Activated T-cell treated with anti-CD3 and anti-CD28 coated beads for 1 hour (primary cell): ENCODE data around the gene MBP.
"Not testable (repeated sequence)": the region's sequence is repeated elsewhere in the genome, so short reads cannot be mapped to it uniquely, and the experiment has no call there.

ENCODE experiments used
- DNase-seq: peaks from one replicate; pipeline ENCODE4 v3.0.0-alpha.2; 2020; ENCODE audit warnings: low read depth

Gene MBP

DNA sequence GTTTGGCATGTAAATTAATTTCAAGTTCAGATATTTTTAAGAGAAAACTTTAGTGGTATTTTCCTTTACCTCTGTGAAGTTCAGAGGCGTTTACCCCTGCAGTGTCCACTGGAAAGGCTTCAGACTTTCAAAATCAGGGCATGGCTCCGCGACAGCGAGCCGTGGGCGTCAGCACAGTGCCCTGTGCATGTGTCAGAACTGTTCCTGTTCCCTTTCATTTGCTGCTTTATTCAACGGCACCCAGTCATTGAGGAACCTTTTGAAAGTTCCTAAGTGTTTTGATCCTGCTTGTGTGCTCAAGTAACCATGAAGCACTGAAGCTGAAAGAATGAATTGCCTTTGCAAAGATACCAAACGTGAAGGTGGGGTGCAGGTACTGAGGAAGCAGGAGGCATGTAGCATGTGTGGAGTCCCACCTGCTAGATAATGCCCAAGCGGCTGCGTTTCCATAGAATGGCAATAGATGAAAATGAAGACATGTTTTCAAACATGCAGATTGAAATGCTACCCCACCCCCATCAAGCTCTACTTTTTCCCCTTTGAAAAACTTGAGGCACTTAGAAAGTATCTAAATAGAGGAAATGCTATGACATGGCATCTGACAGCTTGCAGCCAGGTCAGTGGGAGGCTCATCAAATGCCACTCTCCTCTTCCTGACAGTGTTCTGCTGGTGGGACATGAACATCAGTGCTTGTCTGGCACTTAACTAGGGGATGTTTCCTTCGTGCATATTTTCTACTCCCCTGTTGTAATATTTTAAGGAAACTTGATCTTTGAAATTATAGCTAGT, 161.6 kb downstream of the MBP start:
- DNase-seq, result no peak

- no peak for DNase-seq
Measured at GRCh38 chr18:76967721-76968472, 164.7 kb downstream of the MBP start.

- DNase-seq, result not testable (repeated sequence)
Measured at GRCh38 chr18:76967299-76967698, 165.3 kb downstream of the MBP start.

- not testable (repeated sequence) for DNase-seq
Measured at GRCh38 chr18:76965555-76966151, 166.9 kb downstream of the MBP start.

- no peak for DNase-seq
Measured at GRCh38 chr18:76963936-76964335, 168.6 kb downstream of the MBP start.

DNA sequence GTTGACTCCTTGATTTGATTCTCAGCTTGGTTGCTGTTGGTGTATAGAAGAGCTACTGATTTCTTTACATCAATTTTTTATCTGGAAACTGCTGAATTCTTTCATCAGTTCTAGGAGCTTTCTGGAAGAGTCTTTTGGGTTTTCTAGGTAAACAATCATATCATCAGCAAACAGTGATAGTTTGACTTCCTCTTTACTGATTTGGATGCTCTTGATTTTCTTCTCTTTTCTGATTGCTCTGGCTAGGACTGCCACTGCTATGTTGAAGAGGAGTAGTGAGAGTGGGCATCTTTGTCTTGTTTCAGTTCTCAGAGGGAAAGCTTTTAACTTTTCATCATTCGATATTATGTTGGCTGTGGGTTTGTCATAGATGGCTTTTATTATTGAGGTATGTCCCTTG, 169.7 kb downstream of the MBP start:
- no peak for DNase-seq

DNA sequence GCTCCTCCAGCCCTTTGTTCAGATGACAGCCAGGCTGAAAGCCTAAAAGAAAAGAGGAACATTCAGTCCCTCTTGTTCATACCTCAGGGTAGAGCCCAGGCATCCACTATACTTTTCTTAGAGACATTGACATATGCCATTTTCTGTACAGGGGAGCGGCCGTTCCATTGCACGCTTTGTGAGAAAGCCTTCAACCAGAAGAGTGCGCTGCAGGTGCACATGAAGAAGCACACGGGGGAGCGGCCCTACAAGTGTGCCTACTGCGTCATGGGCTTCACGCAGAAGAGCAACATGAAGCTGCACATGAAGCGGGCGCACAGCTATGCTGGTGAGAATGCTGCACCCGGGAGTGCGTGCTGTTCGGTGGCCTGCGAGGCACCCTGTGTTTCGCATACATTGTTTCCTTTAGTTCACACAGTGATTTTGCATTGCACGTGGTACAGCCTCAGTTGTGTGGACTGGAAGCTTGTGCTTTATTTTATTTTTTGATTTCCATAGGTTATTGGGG, 172.0 kb downstream of the MBP start:
- DNase-seq, result no peak

GRCh38 chr18:76959605-76960004, 173.0 kb downstream of the MBP start:
- no peak for DNase-seq

GRCh38 chr18:76958692-76959341, 173.8 kb downstream of the MBP start:
- DNase-seq, result no peak

DNA sequence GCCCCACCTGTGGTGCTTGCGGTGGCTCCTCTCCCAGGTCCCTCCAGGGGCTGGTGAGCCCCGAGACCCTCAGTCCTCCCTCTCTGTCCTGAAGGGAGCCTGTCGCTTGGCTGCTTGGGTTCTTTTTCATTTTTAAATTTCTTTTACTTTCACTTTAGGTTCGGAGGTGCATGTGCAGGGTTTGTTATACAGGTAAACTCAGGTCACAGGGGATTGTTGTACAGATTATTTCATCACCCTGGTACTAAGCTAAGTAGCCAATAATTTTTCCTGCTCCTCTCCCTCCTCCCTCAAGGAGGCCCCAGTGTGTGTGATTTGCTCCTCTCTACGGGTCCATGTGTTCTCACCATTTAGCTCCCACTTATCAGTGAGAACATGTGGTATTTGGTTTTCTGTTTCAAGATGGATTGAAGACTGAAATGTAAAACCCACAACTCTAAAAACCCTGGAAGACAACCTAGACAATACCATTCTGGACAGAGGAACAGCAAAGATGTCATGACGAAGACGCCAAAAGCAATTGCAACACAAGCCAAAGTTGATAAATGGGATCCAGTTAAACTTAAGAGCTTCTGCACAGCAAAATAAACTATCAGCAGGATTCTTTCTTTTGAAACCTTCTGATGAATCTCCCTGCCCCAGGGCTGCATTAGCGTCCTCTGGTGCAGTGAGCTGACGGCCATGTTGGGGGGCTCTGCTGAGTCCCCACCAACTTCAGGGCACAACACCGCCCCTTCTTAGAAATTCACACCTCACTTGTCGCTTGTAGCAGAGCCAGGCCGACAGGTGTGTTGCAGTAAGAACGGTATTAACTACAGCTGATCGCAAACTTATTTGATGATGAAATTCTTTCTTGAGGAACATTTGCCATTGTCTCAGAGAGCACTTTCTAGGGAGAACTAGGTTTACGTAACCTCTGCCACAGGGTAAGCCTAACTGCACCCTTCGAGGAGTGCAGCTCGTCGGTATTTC, 174.9 kb downstream of the MBP start:
- DNase-seq, result no peak

GRCh38 chr18:76956648-76957047, 175.9 kb downstream of the MBP start:
- DNase-seq, result no peak

GRCh38 chr18:76955524-76956170, 176.9 kb downstream of the MBP start:
- no peak for DNase-seq

DNA sequence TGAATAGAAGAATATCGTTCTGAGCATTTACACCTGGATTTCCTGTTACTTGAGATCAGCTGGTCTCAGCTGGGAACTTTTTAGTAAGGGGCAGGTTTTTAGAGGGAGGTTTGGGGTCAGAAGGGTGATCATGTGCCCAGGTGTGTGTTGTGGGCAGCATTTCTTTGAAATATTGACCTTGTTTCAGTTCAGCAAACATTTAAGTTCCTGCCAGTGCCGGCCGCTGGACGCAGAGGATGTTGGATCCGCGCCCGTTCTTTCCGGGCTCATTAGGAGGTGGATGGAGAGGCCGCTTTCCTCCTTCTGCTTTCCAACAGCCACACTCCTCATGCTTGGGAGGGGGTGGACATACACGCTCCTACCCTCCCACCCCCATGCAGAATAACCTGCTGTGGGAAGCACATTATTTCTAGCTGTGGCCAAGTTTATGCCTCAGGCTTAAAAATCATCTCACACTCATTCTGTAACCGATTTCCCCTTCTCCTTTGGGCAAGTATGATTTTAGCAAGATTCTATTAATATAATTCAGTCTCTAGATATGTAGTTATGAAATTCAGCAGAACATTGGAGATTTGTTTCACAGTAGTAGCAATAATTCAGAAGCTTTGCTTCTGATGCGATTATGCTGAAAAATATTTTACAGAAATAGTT, 178.9 kb downstream of the MBP start:
- no peak for DNase-seq

- no peak for DNase-seq
Measured at GRCh38 chr18:76953156-76953555, 179.4 kb downstream of the MBP start.

DNA sequence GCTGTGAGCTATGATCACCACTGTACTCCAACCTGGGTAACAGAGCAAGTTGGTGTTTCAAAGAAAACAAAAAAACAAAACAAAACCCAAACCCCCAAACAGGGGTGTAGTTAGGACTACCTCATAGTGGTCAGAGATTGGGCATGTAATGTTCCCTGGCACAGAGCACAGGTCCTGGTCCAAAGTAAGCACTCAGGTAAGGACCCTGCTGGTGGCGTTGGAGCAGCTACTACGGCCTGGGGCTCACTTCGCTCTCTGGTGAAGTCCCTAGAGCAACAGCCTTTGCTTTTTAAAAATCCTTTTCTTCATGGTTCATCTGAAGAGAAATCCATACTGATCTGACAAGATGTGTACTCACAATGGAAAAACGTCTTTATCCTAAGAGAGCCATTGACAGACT, 179.8 kb downstream of the MBP start:
- no peak for DNase-seq

DNA sequence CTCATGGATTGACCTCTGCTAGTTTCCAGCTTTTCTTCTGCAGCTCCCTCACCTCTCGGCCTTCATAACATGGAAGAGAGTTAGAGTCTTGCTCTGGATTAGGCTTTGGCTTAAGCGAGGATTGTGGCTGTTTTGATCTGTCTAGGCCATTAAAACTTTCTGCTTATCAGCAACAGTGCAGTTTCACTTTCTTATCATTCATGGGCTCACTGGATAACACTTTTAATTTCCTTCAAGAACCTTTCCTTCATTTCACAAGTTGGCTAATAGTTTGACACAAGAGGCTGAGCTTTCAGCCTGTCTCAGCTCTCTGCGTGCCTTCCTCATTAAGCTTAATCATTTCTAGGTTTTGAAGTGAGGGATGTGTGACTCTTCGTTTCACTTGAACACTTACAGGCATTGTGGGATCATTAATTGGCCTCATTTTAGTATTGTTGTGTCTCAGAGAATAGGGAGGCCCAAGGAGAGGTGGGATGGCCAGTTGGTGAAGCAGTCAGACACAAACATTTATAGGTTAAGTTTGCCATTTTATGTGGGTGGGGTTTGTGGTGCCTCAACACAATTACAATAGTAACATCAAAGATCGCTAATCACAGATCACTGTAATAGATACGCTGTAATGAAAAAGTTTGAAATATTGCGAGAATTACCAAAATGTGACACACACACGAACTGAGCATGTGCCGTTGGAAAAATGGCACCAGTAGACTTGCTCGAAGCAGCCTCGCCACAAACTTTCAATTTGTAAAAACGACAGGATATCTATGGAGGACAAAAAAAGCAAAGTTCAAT, 180.9 kb downstream of the MBP start:
- DNase-seq, result no peak

DNA sequence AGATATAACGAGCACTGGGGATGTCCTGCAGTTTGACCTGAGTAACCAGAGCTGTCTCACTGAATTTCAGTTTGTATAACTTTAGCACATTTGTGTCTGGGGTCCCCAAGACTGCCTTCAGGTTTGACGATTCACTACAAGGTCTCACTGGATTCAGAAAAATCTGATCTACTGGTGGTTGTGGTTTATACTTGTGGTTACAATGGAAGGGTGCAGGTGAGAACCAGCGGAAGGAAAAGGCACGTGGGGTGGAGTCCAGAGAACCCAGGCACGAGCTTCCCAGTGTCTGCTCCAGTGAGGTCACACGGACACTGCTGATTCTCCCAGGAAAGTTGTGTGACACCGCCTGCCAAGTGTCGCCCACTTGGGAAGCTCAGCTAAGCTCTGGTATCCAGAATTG, 184.2 kb downstream of the MBP start:
- DNase-seq, result no peak

GRCh38 chr18:76944346-76944745, 188.2 kb downstream of the MBP start:
- DNase-seq, result not testable (repeated sequence)
